SK-N-SH (cell line): Measurements from ENCODE around the gene MREG.

Experiments used
- CHD2 ChIP-seq: fragments of 150-350 bp; IDR thresholded peaks from 2 replicates; pipeline ENCODE4 v1.6.1; 2018; ENCODE audit warnings: low read length; ENCODE audit not compliant: partially characterized antibody
- RAD21 ChIP-seq: IDR thresholded peaks from 2 replicates; pipeline ENCODE4 v1.6.1; 2012; ENCODE audit warnings: mild to moderate bottlenecking, low read length
- TF ChIP-seq, protein P1 (sequence below): IDR thresholded peaks from 2 replicates; pipeline ENCODE4 v1.6.1; 2012; ENCODE audit warnings: mild to moderate bottlenecking, low read depth, low read length, moderate library complexity

- TF ChIP-seq, protein P1, sequence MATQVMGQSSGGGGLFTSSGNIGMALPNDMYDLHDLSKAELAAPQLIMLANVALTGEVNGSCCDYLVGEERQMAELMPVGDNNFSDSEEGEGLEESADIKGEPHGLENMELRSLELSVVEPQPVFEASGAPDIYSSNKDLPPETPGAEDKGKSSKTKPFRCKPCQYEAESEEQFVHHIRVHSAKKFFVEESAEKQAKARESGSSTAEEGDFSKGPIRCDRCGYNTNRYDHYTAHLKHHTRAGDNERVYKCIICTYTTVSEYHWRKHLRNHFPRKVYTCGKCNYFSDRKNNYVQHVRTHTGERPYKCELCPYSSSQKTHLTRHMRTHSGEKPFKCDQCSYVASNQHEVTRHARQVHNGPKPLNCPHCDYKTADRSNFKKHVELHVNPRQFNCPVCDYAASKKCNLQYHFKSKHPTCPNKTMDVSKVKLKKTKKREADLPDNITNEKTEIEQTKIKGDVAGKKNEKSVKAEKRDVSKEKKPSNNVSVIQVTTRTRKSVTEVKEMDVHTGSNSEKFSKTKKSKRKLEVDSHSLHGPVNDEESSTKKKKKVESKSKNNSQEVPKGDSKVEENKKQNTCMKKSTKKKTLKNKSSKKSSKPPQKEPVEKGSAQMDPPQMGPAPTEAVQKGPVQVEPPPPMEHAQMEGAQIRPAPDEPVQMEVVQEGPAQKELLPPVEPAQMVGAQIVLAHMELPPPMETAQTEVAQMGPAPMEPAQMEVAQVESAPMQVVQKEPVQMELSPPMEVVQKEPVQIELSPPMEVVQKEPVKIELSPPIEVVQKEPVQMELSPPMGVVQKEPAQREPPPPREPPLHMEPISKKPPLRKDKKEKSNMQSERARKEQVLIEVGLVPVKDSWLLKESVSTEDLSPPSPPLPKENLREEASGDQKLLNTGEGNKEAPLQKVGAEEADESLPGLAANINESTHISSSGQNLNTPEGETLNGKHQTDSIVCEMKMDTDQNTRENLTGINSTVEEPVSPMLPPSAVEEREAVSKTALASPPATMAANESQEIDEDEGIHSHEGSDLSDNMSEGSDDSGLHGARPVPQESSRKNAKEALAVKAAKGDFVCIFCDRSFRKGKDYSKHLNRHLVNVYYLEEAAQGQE, result no peak
- TF ChIP-seq RAD21 (no peak), CHD2 (no peak)
These were observed 18.8 kb upstream of the MREG start for GRCh38 chr2:216031960-216032689.
